ENCODE results near the gene KCNMB2.

The KCNMB2 gene

GRCh38 chr3:178646186-178646862 is 110.1 kb downstream of the KCNMB2 start:
- no peaks in the 10 kb centered on the region for H3K27me3 ChIP-seq (ENCODE audit: insufficient read depth, low read length)
- H3K4me1 ChIP-seq (ENCODE audit: insufficient read depth, low read length), result no peaks in the 10 kb centered on the region
- no peaks in the 10 kb centered on the region for H3K9me3 ChIP-seq (ENCODE audit: low read length)
- H3K4me3 ChIP-seq (ENCODE audit: low read length), result no peak overlapping the region
- no peaks in the 10 kb centered on the region for H3K36me3 ChIP-seq (ENCODE audit: insufficient read depth, low read length)
- no peak overlapping the region for H2AFZ ChIP-seq (ENCODE audit: low read depth, low read length)

DNA sequence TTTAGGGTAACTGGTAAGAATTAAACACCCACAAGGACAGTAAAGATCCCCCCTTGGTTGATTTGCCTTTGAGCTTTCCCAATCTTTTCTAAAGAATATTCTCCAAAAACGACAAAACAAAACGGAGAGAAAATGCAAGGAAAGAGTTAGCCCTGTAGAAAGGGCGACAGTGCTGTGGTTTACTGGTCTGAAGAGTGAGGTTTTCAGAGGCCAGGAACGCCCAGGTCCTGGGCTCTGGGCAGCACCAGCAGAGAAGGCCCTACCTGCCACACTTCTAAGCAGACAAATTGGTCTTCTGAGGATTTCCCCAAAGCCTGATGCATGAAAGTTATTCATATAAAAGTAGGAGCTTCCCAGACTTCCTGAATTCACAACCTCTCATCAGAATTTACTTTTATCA is 119.3 kb downstream of the KCNMB2 start:
- H3K4me3 ChIP-seq (ENCODE audit: low read length), result no peak overlapping the region
- no peaks in the 10 kb centered on the region for H3K4me1 ChIP-seq (ENCODE audit: insufficient read depth, low read length)
- no peak overlapping the region for H2AFZ ChIP-seq (ENCODE audit: low read depth, low read length)

DNA sequence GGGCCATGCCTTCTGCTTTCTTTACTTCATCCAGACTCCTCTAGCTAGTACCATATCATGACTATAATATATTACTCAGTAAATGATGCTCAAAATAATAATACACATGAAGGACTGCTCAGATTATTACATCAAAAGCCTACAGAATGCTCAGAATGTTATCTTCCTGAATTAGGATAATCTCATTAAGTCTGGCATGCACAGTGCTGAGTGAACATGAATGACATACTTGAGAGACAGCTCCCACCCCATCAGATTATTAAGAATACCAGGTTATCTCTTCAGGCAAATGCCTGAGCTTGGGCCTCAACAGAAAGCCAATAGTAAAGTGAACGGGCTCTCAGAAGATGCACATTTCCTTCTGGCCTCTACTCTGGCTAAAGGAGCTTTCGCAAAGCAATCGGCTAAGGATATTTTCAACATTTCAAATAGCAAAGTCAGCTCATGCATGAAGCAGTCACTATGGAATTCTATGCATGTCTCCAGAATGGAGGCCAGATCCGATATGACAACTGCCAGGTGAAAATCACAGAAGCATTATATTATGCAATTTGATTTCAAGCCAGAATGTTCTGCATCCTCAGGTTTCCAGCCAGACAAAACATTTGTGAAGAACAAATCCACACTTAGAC is 122.6 kb downstream of the KCNMB2 start:
- Histone ChIP-seq H3K9me3 (ENCODE audit: low read length) (no peaks in the 10 kb centered on the region), H2AFZ (ENCODE audit: low read depth, low read length) (no peak overlapping the region), H3K36me3 (ENCODE audit: insufficient read depth, low read length) (no peaks in the 10 kb centered on the region), H3K4me1 (ENCODE audit: insufficient read depth, low read length) (no peaks in the 10 kb centered on the region), H3K4me3 (ENCODE audit: low read length) (no peak overlapping the region), H3K27me3 (ENCODE audit: insufficient read depth, low read length) (no peaks in the 10 kb centered on the region)

More for the DNA sequence above, 119.3 kb downstream of the KCNMB2 start:
- Histone ChIP-seq H3K27me3 (ENCODE audit: insufficient read depth, low read length) (no peaks in the 10 kb centered on the region), H3K36me3 (ENCODE audit: insufficient read depth, low read length) (no peaks in the 10 kb centered on the region), H3K9me3 (ENCODE audit: low read length) (no peaks in the 10 kb centered on the region)

DNA sequence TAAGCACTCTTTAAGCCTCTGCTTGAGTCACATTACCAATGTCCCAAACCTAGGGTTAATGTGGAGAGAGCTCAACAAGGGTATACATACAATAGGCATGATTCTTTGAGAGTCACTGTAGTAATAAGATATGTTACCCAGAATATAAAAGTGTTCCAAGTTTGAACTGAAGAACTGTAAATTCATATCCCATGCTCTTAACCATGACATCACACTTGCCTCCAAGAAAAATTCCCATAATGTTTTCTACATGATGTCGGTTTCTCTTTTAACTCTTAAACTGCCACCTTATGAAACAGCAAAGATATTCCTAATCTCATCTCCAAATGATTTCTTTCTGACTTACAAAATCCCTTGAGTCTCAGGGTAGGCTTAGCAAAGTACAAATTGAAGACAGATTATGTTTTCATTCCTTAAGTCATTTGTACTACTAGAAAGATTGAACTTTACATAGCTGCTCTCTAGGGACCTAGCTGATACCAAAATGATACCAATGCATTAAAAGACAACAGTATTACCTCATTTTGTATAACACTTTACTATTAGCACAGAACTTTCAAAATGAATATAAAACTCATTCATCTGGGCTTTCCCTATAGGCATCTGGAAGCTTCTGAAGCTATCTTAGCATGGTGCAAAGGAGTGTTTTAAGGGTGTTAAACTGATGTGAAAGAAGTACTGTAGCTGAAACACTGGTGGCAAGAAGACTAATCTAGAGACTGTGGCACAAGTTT is 127.1 kb downstream of the KCNMB2 start:
- Histone ChIP-seq H3K4me1 (ENCODE audit: insufficient read depth, low read length) (no peaks in the 10 kb centered on the region), H3K9me3 (ENCODE audit: low read length) (no peaks in the 10 kb centered on the region), H2AFZ (ENCODE audit: low read depth, low read length) (no peak overlapping the region), H3K27me3 (ENCODE audit: insufficient read depth, low read length) (no peaks in the 10 kb centered on the region), H3K36me3 (ENCODE audit: insufficient read depth, low read length) (no peaks in the 10 kb centered on the region), H3K4me3 (ENCODE audit: low read length) (no peak overlapping the region)

DNA sequence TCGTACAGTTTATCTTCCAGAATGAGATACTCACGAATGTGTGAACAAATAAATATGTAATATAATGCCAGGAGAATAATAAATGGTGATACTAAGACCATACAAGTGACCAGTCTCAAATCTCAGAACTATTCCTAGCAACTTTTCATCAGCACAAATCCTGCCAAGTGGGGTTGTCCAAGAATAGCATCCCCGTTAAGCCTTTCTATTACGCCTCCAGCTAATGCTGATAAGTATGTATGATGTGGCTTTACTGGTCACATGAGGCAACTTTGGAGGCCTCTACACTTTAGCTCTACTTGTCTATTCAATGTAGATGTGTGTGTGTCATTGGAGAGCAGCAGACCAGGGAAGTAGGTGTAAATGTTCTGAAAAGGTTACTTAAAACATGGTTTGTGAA is 129.5 kb downstream of the KCNMB2 start:
- no peaks in the 10 kb centered on the region for H3K4me1 ChIP-seq (ENCODE audit: insufficient read depth, low read length)
- H2AFZ ChIP-seq (ENCODE audit: low read depth, low read length), result no peak overlapping the region
- no peaks in the 10 kb centered on the region for H3K9me3 ChIP-seq (ENCODE audit: low read length)
- no peaks in the 10 kb centered on the region for H3K36me3 ChIP-seq (ENCODE audit: insufficient read depth, low read length)
- no peak overlapping the region for H3K4me3 ChIP-seq (ENCODE audit: low read length)
- H3K27me3 ChIP-seq (ENCODE audit: insufficient read depth, low read length), result no peaks in the 10 kb centered on the region

DNA sequence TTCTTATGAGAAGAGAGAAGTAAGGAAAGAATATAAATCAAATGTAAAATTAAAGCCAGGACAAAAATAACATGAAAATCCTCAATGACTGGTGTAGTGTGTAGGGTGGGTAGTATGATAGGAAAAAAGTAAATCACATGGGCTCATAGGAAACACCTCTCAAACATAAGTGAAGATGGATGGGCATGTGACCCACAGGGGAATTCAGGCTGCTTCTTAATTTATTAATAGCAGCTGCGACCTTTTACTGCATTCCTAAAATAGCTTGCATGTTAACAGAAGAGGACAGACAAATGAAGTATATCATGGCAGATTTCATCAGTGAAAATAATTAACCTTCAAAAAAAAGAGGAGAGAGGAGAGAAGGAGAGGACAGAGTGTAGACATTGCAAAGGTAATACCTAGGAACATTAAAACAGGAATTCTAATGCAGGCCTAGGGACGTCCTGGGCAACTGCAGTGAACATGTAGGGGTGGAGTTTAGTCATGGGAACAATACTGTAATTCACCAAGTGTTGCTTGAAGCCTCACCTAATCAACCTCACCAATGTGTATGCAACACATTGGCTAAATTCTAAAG is 132.9 kb downstream of the KCNMB2 start:
- Histone ChIP-seq H3K27me3 (ENCODE audit: insufficient read depth, low read length) (no peaks in the 10 kb centered on the region), H3K9me3 (ENCODE audit: low read length) (no peaks in the 10 kb centered on the region), H3K4me1 (ENCODE audit: insufficient read depth, low read length) (no peaks in the 10 kb centered on the region), H3K4me3 (ENCODE audit: low read length) (no peak overlapping the region), H3K36me3 (ENCODE audit: insufficient read depth, low read length) (no peaks in the 10 kb centered on the region), H2AFZ (ENCODE audit: low read depth, low read length) (no peak overlapping the region)

DNA sequence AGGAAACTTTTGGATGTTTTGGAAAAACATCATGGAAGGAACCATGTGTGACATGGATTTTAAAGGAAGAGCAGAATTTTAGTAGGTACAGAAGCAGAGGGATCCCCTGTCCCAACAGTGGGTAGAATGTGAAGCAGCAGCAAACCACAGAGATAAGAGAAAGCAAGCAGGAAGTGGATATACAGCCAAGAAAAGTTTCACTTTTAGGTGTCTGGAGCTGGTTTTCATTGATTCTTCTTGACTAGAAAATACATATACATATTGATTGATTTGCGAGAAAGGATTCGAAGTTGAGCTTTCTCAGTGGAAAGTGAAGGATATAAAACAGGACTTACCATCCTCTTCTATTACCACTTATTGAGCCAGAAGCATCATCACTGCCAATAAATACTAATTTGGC is 133.5 kb downstream of the KCNMB2 start:
- Histone ChIP-seq H3K4me3 (ENCODE audit: low read length) (no peak overlapping the region), H2AFZ (ENCODE audit: low read depth, low read length) (no peak overlapping the region), H3K36me3 (ENCODE audit: insufficient read depth, low read length) (no peaks in the 10 kb centered on the region), H3K9me3 (ENCODE audit: low read length) (no peaks in the 10 kb centered on the region), H3K27me3 (ENCODE audit: insufficient read depth, low read length) (no peaks in the 10 kb centered on the region), H3K4me1 (ENCODE audit: insufficient read depth, low read length) (no peaks in the 10 kb centered on the region)

GRCh38 chr3:178671377-178671776 is 135.1 kb downstream of the KCNMB2 start:
- H3K27me3 ChIP-seq (ENCODE audit: insufficient read depth, low read length), result no peaks in the 10 kb centered on the region
- H3K4me3 ChIP-seq (ENCODE audit: low read length), result no peak overlapping the region
- H3K36me3 ChIP-seq (ENCODE audit: insufficient read depth, low read length), result no peaks in the 10 kb centered on the region
- no peak overlapping the region for H2AFZ ChIP-seq (ENCODE audit: low read depth, low read length)
- no peaks in the 10 kb centered on the region for H3K4me1 ChIP-seq (ENCODE audit: insufficient read depth, low read length)
- H3K9me3 ChIP-seq (ENCODE audit: low read length), result no peaks in the 10 kb centered on the region

DNA sequence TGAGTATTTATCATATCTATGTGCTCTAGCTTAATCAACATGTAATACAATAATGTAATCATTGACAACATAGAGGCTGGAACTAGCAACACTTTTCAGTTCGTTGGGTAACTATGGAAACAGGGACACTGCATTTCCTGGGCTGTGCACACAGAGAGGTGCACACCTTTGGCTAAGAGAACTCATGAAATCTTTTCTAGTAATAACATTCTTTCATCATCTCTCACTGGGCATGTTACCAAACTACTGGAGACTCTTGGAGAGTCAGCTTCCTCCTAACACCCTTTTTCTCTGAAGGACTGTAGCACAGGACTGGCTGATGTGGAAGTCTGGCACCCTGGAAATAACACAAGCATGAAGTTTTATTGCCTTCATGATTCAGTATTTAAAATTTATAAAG is 135.6 kb downstream of the KCNMB2 start:
- Histone ChIP-seq H3K4me3 (ENCODE audit: low read length) (no peak overlapping the region), H3K9me3 (ENCODE audit: low read length) (no peaks in the 10 kb centered on the region), H2AFZ (ENCODE audit: low read depth, low read length) (no peak overlapping the region), H3K4me1 (ENCODE audit: insufficient read depth, low read length) (no peaks in the 10 kb centered on the region), H3K27me3 (ENCODE audit: insufficient read depth, low read length) (no peaks in the 10 kb centered on the region), H3K36me3 (ENCODE audit: insufficient read depth, low read length) (no peaks in the 10 kb centered on the region)

GRCh38 chr3:178672275-178672674 is 136.0 kb downstream of the KCNMB2 start:
- no peaks in the 10 kb centered on the region for H3K27me3 ChIP-seq (ENCODE audit: insufficient read depth, low read length)

DNA sequence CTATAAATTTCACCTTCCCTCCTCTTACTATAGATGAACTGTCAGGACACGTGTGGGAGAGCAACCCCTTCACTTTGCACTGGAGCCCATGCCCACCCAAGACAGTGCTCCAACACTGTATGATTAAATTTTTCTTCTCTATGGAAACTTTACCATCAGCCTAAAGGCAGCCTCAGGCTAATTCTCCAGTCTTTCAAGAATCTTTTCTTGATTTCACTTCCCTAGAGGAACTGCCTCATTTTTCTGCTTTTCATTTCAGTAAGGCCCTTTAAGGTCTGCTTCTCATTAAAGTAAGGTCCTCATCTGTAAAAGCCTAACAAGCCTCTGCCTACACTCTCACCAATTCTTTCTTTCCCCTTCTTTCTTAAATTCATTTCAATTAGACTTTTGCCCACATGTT is 137.3 kb downstream of the KCNMB2 start:
- Histone ChIP-seq H3K4me3 (ENCODE audit: low read length) (no peak overlapping the region), H2AFZ (ENCODE audit: low read depth, low read length) (no peak overlapping the region), H3K9me3 (ENCODE audit: low read length) (no peaks in the 10 kb centered on the region), H3K36me3 (ENCODE audit: insufficient read depth, low read length) (no peaks in the 10 kb centered on the region), H3K4me1 (ENCODE audit: insufficient read depth, low read length) (no peaks in the 10 kb centered on the region), H3K27me3 (ENCODE audit: insufficient read depth, low read length) (no peaks in the 10 kb centered on the region)

More at GRCh38 chr3:178672275-178672674, 136.0 kb downstream of the KCNMB2 start:
- Histone ChIP-seq H3K36me3 (ENCODE audit: insufficient read depth, low read length) (no peaks in the 10 kb centered on the region), H2AFZ (ENCODE audit: low read depth, low read length) (no peak overlapping the region), H3K9me3 (ENCODE audit: low read length) (no peaks in the 10 kb centered on the region), H3K4me3 (ENCODE audit: low read length) (no peak overlapping the region), H3K4me1 (ENCODE audit: insufficient read depth, low read length) (no peaks in the 10 kb centered on the region)

DNA sequence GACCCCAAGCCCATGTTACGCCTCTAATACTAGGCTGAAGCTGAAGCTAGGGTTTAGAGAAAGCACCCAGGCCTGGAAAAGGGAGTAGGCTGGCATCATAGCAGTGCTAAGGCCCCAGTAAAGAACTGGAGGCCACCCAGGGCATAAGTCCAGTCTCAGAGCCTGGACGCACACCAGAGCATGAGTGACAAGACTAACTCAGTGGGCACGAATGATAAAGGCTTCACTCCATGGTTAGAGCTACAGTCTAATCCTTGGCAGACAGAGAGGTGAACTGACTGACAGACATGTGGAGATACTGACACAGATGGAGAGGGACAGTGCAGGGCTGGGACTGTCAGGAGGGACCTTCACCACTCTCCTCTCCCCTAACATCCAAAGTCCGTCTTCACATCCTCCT is 139.8 kb downstream of the KCNMB2 start:
- no peaks in the 10 kb centered on the region for H3K27me3 ChIP-seq (ENCODE audit: insufficient read depth, low read length)
- no peaks in the 10 kb centered on the region for H3K36me3 ChIP-seq (ENCODE audit: insufficient read depth, low read length)
- H3K4me3 ChIP-seq (ENCODE audit: low read length), result no peak overlapping the region
- no peak overlapping the region for H2AFZ ChIP-seq (ENCODE audit: low read depth, low read length)
- no peaks in the 10 kb centered on the region for H3K9me3 ChIP-seq (ENCODE audit: low read length)
- no peaks in the 10 kb centered on the region for H3K4me1 ChIP-seq (ENCODE audit: insufficient read depth, low read length)
